ENCODE measurements around the gene VIT.

The VIT gene

DNA sequence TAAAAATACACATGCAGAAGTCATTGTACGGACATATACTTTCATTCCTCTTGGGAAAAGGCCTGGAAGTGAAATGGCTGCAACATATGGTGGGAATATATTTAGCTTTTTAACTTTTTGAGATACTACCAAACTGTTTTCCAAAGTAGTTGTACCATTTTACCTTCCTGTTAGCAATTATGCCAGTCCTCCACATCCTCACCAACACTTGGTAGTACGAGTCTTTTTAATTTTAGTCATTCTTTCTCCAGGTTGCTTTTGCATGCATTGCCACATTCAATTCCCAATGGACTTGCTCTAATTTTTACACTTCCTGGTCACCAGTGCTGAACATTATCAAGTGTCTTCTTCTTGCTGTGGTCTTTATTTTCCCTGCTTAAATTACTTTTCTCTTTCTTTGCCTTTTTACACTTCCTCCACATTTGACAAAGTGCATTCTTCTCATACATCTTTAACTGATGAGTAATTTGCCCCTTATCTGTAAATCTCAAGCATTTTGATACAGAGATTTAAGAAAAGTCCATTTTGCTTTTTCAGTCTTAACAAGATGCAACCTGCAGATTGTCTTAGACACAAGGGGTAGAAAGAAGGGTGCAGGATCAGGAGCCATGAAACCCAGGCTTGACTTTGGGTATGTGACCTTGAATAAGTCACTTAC lies 14.5 kb downstream of the VIT start:
- no peak for DNase-seq (ENCODE audit: low spot score)

DNA sequence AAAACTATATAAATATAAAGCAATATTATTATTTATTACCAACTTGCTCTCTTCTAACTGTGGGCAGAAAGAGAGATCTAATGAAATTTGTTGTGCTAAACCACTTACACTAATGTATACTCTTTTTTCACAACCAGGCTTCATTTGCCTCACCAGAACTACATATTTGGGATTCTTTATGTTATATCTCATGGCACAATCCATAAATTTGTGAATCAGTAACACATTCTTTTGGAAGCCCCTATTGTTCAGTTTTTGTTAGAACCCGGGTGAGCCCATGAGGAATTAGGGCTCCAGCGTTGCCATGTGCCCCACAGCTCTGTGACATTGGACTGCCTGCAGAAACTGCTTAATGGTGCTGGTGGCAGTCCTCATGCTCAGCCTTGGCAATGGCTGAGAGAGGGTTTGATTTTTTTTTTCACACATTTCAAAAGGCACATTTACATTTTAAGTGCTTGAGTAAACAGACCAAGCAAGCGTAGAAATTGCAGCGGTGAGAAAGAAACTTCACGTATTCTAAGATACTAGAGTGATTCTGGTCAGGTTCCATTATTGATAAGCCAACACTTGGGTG lies 15.3 kb downstream of the VIT start:
- DNase-seq (ENCODE audit: low spot score): no peak

DNA sequence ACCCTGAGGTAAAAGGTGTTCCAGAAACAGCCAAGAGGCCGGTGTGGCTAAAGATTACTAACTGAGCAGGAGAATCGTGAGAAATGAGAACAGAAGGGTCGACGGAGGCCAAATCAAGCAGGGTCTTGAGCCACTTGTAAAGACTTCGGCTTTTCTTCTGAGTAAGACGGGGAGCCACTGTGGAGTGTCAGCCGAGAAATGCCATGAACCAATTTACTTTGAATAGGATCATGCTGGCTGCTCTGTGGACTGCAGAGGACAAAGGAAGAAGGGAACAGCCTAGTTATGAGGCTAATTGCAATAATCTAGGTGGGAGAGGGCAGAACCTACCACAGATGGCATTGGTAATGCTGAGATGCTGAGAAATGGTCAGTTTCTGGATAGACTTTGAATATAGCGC lies 16.8 kb downstream of the VIT start:
- no peak for DNase-seq (ENCODE audit: low spot score)

DNA sequence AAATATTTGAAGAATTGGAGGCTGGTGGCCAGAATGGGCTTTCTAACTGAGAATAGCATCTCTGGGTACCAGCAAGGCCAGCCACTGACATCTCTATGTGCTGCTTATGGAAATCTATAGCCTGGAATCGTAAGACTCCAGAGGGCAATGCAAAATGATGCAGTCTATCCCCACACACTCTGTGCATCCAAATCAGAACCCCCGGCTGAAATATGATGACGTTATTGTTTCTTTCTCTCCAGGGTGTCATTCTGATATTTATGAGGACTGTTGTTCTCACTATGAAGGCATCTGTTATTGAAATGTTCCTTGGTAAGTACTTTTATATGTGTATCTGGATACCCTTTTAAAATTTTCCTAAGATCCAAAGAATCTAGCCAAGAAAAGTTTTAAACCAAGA lies 19.6 kb downstream of the VIT start:
- no peak for DNase-seq (ENCODE audit: low spot score)

DNA sequence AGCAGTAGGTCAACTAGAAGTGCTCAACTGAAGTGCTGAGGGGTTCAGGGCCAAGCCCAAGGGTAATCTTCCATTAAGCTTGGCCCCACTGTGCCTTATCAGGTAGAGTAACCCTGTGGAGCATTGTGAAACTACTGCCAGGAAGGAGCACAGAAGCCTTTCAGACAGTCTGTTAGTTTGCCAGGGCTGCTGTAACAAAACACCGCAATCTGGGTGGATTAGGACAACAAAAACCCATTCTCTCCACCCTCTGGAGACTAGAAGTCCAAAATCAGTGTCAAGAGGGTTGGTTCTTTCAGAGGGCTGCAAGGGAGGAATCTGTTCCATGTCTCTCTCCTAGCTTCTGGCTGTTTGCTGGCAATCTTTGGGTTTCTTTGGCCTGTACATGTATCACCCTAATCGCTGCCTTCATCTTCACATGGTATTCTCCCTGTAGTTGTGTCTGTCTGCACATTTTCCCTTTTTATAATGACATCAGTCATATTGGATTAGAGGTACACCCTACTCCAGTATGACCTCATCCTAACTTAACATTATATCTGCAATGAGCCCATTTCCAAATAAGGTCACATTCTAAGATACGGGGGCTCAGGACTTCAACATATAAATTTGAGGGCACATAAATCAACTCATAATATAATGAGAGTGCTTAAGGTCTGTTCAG lies 21.2 kb downstream of the VIT start:
- no peak for DNase-seq (ENCODE audit: low spot score)

DNA sequence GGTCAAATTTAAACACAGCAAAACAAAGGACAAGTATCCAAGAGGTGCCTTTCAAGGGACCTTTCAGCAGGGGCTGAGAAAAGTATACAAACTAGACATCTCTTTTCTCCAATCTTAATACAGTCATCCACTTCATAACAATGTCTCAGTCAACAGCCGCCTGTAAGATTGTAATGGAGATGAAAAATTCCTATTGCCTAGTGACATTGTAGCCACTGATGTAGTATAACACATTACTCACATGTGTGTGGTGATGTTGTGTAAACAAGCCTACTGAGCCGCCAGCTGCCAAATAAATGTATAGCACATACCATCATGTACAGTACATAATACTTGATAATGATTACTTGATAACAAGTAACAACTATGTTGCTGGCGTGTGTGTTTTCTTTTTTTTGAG lies 31.0 kb downstream of the VIT start:
- DNase-seq (ENCODE audit: low spot score): no peak

DNA sequence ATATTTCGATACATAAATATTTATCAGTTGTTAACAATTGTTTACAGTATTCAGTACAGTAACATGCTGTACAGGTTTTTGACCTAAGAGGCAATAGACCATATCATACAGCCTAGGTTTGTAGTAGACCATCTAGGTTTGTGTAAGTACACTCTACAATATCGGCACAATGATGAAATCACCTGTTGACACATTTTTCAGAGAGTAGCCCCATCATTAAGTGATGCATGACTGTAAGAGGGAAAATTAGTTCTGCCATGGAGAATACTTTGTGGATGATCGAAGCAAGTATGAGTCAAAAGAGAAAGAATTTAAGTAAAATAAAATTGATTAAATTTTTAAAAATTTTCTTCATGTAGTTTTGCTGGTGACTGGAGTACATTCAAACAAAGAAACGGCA lies 32.6 kb downstream of the VIT start:
- no peak for DNase-seq (ENCODE audit: low spot score)

DNA sequence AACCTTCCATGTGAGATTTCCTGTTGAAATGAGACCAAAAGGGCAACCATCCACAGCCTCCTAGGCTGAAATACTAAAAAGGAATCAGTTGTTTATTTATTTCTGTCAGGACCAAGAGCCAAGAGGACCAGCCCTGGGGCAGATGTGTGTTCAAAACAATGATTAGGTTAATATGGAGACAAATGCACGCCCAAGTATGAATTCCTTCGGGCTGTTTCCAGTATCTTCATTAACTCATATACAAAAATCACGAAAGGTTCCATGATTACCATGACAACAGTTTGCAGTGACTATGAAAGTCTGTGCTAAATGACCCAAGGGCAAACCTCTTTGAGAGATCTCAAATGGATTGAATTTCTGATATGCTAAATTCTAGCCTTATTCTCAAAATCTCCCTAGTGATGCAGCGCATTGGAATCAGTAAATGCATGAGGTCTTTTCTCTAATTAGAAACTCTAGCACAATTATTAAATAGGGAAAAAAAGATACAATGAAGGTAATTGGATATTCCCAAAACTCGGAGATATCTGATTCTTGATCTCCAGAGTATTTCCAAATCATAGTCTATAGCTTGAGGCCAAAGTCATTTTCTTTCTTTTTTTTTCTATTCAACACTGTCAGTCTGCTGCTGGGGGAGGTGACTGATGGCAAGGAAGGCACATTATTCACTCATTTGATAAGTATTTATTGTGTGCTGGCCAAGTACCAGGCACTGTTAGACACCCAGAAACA lies 35.6 kb downstream of the VIT start:
- DNase-seq (ENCODE audit: low spot score): peak; percentile 8

DNA sequence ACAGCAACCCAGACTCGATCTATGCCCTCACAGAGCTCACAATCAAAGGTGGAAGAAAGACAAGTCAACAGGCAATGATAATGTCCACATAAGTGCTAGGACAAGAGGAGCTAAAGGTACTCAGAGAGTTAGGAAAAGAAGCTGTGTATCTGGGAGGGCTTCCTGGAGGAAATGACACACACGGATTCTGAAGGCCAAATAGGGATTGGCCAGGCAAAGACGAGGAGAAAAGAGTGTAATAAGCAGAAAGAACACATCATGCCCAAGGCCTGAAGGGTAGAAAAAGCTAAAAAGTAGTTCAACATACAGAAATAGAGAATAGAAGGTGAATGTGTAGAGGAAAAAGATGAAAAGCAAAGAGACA lies 36.1 kb downstream of the VIT start:
- DNase-seq (ENCODE audit: low spot score): no peak

DNA sequence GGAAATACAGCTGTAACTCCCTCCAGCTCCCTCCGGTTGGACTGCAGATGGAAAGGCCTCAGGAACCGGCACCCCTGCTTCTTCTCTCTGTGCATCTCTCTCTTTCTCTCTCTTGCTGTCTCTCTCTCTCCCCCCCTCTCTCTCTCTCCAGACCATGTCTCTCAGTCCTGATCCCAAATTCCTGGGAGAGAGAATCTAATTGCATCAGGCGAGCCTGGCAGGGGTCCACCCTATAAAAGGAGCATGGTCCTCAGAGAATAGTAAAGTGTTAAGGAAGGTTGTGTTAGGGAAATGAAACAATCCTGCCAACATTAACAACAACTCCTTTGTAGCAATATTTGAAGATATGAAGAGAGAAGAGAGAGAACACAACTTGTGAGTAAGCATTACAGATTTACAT lies 36.7 kb downstream of the VIT start:
- DNase-seq (ENCODE audit: low spot score): no peak

DNA sequence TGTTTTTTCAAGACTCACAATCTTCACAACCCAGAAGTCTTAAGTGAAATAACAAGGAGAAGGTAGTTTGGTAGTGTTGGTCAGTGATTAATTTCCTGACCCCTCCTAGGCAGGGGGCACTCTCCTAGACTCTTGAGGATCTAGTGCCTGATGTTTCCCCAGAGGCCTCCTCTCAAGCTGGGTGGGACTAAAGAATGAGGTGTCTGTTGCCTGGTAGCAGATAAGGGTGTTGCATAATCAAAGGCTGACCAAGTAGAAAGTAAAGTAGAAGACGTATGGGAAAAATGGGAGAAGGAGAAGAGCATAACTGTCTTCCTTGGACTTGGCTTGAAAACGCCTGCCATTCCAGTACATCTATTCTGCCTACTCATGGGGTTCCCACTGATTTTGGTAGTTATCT lies 37.8 kb downstream of the VIT start:
- DNase-seq (ENCODE audit: low spot score): no peak

DNA sequence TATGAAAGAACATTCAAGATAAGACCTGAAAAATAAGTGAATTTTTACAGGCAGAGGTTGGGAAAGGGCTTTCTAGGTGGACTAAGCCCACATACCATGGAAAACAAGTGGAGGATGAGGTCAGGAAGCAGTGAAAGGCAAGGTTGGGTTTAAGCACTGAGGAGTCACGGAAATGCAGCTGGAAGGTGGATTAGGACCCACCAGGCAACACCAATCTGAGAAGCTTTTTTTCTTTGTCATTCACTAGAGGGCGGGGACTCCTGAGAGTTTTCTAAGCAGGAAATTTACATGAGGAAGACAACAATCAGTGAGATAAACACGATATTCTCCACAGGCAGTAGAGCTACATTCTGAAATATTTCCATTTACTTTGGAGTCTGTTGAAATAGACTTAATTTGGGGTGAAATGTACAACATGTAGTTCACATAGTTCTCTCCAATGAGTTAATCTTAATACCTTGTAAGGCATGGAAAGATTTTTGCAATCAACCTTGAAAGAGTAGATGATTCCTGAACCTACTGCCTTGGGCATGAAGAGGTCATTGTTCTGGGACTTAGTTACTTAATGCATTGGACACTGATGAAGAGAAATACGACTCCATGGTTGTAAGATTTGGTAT lies 40.7 kb downstream of the VIT start:
- no peak for DNase-seq (ENCODE audit: low spot score)

DNA sequence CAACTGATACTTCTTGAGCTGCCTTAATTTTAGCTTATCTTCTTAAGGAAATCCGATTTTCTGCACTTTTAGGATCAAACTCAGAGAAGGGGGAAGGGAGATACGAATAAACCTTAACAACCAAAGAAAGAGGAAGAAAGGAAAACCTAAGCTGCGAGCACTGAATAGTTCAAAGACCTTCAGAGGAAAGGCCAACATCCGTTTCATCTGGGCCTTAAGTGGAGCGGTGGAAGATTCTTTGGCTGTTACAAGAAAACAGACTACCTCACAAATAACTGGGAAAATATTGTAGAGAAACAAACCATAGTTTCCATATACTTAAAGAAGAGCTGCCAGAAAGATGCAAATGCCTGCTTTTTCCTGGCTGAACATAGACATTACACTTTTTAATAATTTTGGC lies 43.6 kb downstream of the VIT start:
- DNase-seq (ENCODE audit: low spot score): no peak

DNA sequence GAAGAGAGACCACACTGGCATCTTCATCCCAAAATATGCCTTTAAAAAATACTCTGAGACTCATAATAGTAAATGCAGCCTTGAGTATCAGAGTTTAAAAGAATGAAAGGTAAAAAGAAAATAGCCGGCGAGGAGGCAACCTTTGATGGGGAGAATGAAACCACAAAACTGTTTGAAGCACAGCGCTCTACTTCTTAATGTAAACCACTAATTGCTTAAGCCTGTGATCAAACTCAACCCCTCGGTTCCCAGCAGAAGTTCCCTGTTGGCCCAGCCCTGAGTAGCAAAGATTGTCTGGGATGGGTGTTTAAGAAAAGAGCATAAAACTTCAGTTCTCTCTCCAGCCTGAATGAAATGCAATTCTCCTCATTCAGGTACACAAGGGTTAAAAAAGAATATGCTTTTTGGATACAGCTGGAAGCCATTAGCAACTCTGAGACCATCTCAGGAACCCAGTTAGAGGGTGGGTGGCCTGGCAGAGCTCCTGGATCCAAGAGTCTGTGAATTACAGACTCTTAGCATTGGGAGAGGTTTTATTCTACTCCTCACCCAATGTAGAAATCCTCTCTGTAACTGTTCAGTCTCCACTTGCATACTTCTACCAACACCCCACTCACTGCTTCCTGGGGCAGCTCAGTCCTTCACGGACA lies 44.8 kb downstream of the VIT start:
- DNase-seq (ENCODE audit: low spot score): no peak

DNA sequence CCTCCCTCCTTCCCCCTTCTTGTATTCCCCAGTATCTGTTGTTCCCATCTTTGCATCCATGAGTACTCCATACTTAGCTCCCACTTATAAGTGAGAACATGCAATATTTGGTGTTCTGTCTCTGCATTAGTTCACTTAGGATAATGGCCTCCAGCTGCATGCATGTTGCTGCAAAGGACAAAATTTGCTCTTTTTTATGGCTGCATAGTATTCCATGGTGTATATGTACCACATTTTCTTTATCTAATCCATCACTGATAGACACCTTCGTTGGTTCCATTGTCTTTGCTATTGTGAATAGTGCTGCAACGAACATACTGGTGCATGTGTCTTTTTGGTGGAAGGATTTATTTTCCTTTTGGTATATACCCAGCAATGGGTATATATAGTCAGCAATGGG lies 47.4 kb downstream of the VIT start:
- no peak for DNase-seq (ENCODE audit: low spot score)

DNA sequence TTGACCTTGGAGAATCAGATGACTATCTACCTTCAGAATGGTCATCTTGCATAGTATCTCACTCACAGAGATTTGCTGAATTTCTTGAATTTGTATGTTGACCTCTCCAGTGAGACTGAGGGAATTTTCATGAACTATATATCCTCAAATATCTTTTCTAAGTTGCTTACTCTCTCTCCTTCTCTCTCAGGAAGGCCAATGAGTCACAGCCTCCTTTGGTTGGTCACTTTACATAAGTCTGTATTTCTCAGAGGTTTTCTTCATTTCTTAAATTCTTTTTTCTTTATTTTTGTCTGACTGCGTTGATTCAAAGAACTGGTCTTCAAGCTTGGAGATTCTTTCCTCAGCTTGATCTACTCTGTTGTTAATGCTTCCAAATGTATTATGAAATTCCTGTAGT lies 51.7 kb downstream of the VIT start:
- DNase-seq (ENCODE audit: low spot score): no peak

DNA sequence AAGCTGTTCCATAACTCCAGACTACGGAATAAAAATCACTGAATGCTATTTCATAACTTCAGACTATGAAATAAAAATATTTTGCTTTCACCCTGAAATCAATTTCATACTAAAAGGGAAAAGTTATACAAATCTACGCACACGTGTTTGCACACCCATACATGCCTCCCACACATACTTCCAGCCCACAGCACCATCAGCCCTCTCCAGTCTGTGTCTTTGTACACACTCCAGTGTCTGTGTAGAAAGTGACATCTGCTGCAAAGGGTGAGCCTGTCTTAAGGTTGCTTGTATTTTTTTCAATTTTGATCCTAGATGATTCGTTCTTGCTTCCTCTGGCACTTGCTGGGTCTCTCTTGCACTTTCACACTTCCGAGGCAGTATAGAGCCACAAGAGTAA lies 53.6 kb downstream of the VIT start:
- DNase-seq (ENCODE audit: low spot score): no peak

DNA sequence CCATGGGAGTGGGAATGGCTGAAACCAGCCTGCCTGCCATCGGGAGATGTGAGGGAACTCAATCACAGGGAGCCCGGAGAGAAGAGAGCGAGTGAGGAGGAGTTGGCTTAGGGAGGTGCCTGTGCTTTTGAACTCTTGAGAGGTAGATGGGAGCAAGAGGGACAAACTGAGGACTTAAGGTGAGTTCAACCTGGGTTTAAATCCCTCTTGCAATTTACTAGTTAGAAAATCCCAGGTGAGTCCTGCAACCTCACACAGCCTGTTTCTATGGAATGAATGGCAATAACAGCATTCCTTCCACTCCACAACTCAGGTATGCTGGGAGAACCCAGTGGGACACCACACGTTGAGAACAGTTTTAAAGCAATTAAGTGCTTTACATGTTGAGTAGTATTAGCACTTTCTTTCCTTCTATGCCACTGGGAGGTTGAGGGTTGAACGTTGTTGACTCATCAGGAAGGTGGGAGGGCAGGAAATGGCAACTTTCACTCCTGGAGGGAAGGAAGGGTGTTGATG lies 57.3 kb downstream of the VIT start:
- no peak for DNase-seq (ENCODE audit: low spot score)

DNA sequence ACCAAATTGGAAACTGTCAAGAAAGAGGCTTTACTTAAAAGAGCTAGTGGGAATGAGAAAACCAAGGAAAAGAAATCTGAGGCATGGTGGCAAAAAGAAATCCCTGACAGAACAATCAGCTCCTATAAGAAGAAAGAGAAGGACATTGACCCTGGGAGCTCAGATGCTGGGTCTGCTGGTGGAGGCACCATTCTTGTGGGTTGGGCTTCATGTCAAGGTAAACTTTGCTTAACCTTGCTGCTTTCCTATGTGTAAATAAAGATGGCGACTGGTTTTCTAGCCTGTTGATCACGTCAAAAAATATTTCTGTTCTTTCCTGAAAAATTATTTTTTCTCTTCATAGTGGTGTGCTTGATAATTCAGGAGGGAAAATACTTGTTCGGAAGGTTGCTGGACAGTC lies 58.1 kb downstream of the VIT start:
- no peak for DNase-seq (ENCODE audit: low spot score)

DNA sequence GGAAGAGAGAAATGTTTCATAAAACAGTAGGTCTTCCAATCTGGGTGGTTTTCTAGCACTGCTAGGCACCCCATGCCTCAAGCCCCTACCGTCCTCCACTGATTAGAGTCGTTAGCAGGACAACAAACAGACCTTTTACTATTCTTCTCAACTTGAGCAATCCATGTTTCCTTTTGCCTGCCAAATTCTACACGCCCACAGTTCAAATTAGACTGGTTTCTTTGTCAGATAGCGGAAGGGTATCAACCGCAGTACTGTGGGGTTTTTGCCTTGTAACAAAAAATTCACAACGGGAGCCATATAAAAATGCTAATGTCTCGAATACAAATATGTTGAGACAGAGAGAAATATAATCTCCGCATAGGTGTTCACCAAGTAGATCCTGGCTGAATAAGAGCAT lies 59.9 kb downstream of the VIT start:
- DNase-seq (ENCODE audit: low spot score): no peak

DNA sequence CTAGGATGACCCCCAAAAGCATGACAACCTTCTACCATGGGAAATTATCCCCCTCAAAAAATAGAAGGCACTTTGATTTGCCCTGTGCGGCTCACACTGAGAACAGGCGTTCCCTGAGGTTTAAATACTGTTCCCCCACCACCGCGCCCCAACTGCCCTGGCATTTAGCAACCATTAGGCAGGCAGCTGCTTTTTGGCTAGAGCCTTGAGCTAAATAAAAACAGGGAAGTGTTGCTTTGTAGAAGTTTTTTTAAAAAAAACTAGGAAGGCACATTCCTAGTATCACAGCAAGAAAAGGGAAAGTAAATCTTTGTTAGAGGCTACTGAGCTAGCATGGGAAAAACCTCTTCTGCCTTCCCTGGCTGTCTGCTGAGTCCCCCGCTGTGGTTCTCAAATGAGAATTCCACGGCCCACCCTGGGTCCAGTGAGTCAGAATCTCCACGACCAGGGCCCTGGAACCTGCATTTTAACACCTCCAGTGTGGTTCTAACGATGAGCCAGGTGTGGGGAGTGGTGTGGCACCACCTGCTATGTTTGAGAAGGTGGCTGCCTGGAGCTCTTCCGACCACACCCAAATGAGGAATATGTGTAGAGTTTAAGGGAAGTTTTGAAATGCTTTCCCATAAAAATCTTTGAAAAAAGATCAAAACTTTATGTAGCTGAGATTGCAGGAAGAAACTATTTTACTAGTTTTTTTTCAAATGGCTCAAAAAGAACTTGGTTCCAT lies 66.4 kb downstream of the VIT start:
- no peak for DNase-seq (ENCODE audit: low spot score)

All from hepatic stellate cell (primary cell).